ENCODE results near the gene CTCFL. TPM values are rescaled to one million over a fixed set of nuclear protein-coding genes. Genes with fewer than 3 reads are reported as not detected.

The CTCFL gene
- total RNA-seq, 1 experiment from 2014 or later = not detected

DNA sequence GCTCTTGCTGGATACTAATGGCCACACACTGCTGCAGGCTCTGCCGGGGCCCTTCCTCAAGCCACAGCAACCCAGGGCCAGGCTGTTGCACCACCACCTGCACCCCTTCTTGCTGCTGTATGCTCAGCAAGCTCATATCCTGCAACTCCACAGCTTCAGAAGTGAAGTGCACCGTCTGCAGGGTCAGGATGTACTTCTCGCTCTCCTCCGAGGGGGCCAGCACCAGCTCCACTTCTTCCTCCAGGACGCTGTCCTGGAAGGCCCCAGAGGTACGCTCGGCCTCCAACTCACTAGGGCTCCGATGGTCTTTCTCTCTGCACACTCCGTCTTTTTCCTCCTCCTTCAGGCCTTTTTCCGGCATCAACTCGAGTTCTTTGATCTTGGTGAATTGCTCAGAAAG lies 1.2 kb downstream of the CTCFL start:
- DNase-seq = no peak
- no peak overlapping the region for H3K27ac ChIP-seq
- no peak overlapping the region for H3K4me2 ChIP-seq
- CTCF ChIA-PET = no interaction called here
- BruUV-seq (replicated peaks) = no TSS peak
- intact Hi-C loops (cut with micrococcal nuclease; ENCODE audit: unreplicated experiment) = no loop called here
- TF ChIP-seq EZH2 (IDR thresholded peaks at IDR 0.05; ENCODE audit: low read depth) = no peak
- TF ChIP-seq, protein P1, sequence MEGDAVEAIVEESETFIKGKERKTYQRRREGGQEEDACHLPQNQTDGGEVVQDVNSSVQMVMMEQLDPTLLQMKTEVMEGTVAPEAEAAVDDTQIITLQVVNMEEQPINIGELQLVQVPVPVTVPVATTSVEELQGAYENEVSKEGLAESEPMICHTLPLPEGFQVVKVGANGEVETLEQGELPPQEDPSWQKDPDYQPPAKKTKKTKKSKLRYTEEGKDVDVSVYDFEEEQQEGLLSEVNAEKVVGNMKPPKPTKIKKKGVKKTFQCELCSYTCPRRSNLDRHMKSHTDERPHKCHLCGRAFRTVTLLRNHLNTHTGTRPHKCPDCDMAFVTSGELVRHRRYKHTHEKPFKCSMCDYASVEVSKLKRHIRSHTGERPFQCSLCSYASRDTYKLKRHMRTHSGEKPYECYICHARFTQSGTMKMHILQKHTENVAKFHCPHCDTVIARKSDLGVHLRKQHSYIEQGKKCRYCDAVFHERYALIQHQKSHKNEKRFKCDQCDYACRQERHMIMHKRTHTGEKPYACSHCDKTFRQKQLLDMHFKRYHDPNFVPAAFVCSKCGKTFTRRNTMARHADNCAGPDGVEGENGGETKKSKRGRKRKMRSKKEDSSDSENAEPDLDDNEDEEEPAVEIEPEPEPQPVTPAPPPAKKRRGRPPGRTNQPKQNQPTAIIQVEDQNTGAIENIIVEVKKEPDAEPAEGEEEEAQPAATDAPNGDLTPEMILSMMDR (conservative IDR thresholded peaks at IDR 0.05) = no peak
- POLR2A ChIA-PET (ENCODE audit: unreplicated experiment) = no interaction called here
- H3K4me1 ChIP-seq (replicated peaks; ENCODE audit: insufficient read depth) = no peaks in the 10 kb centered on the region
- H2AFZ ChIP-seq = no peak overlapping the region
- H3K27me3 ChIP-seq (ENCODE audit: insufficient read depth, low read depth) = peaks cover 31% of the 10 kb centered on the region; the same call in 1 of the 2 replicates
- no peaks in the 10 kb centered on the region for H4K20me1 ChIP-seq (ENCODE audit: insufficient read depth)
- H3K9me3 ChIP-seq (ENCODE audit: insufficient read depth, low read depth) = no peaks in the 10 kb centered on the region
- no peaks in the 10 kb centered on the region for H3K79me2 ChIP-seq (ENCODE audit: low read depth)
- H3F3A ChIP-seq (ENCODE audit: insufficient read depth, low read depth) = no peaks in the 10 kb centered on the region
- H3K4me3 ChIP-seq = no peak overlapping the region
- no peaks in the 10 kb centered on the region for H3K36me3 ChIP-seq (ENCODE audit: low read depth)
- H3K9me2 ChIP-seq (ENCODE audit: insufficient read depth) = no peaks in the 10 kb centered on the region

DNA sequence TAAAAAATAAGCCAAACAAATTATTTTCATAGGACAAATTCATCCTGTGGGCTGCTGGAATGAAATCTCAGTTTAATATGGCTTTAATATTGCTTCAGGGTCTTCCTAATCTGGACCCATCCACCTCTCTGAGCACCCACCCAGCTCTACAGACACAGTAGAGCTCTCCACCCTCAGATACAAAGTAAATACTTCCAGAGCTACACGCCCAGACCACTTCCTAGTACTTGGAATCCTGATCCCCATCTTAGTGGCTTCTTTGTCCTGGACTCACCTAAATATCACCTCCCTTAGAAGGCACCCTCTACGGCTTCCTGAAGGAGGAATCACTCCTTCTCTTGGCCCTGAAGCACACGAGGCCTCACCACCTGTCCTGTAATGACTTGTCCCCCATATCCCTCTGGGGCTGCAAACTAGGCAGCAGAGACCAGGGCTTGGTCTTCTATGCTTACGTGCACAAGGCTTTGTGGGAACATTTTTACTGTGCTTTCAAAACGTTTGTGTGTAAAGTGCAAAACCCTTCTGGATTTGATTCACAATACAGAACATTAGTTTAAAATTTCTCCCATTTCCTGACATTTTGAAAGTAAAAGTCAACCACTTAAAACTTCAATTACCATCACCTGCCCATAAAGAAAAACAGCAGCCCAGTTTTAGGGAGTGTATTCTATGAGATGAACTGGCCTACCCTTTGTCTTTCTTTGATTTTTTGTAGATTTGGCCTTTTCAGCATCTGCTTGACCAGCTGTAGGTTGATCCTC lies 2.4 kb downstream of the CTCFL start:
- H3K27ac ChIP-seq = no peak overlapping the region
- no peaks in the 10 kb centered on the region for H3K79me2 ChIP-seq (ENCODE audit: low read depth)
- no peaks in the 10 kb centered on the region for H3K9me3 ChIP-seq (ENCODE audit: insufficient read depth, low read depth)
- ChIA-PET CTCF (no interaction called here), POLR2A (ENCODE audit: unreplicated experiment) (no interaction called here)
- BruUV-seq (replicated peaks) = no TSS peak
- H3K4me1 ChIP-seq (replicated peaks; ENCODE audit: insufficient read depth) = no peaks in the 10 kb centered on the region
- no peaks in the 10 kb centered on the region for H3K36me3 ChIP-seq (ENCODE audit: low read depth)
- no peak overlapping the region for H3K4me2 ChIP-seq
- H4K20me1 ChIP-seq (ENCODE audit: insufficient read depth) = no peaks in the 10 kb centered on the region
- no peak overlapping the region for H2AFZ ChIP-seq
- no peaks in the 10 kb centered on the region for H3F3A ChIP-seq (ENCODE audit: insufficient read depth, low read depth)
- peaks cover 34% of the 10 kb centered on the region; the same call in 1 of the 2 replicates for H3K27me3 ChIP-seq (ENCODE audit: insufficient read depth, low read depth)
- DNase-seq = no peak
- no peak for TF ChIP-seq EZH2 (IDR thresholded peaks at IDR 0.05; ENCODE audit: low read depth)
- TF ChIP-seq, protein P1 (conservative IDR thresholded peaks at IDR 0.05) = no peak
- no peak overlapping the region for H3K4me3 ChIP-seq
- no peaks in the 10 kb centered on the region for H3K9me2 ChIP-seq (ENCODE audit: insufficient read depth)
- intact Hi-C loops (cut with micrococcal nuclease; ENCODE audit: unreplicated experiment) = no loop called here

DNA sequence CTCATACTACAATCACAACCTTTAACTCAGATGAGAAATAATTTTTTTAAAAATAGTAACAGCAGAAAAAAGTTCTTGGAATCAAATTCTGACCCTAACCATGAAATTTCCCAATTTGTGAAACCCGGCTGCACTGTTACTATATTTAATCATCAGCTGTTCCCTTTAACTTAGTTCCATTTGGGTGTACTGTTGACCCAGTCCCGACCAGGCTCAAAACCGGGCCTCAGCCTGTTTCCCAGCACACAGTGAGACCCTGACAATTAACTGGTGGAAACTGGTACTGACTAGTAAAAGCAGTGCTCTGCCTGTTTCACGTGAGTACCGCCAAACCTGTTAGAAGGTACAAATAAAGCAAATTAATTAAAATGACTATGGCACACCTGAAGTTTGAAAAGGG lies 7.0 kb downstream of the CTCFL start:
- DNase-seq = no peak
- CTCF ChIA-PET = interaction anchor here (0.6 to 1.2 kb wide), 2 partner anchors 77 to 694 kb away, joined by 3 to 11 read pairs; no protein-coding TSS in a partner anchor
- H3K27ac ChIP-seq = no peak overlapping the region
- no peak overlapping the region for H3K4me2 ChIP-seq
- no peak overlapping the region for H2AFZ ChIP-seq
- intact Hi-C loops (cut with micrococcal nuclease; ENCODE audit: unreplicated experiment) = no loop called here
- TF ChIP-seq, protein P1 (conservative IDR thresholded peaks at IDR 0.05) = no peak
- no peak for TF ChIP-seq EZH2 (IDR thresholded peaks at IDR 0.05; ENCODE audit: low read depth)
- no TSS peak for BruUV-seq (replicated peaks)
- H3K79me2 ChIP-seq (ENCODE audit: low read depth) = no peaks in the 10 kb centered on the region
- no peaks in the 10 kb centered on the region for H3K36me3 ChIP-seq (ENCODE audit: low read depth)
- H3K4me3 ChIP-seq = no peak overlapping the region
- H3K4me1 ChIP-seq (replicated peaks; ENCODE audit: insufficient read depth) = no peaks in the 10 kb centered on the region
- H3K9me2 ChIP-seq (ENCODE audit: insufficient read depth) = no peaks in the 10 kb centered on the region
- H3F3A ChIP-seq (ENCODE audit: insufficient read depth, low read depth) = no peaks in the 10 kb centered on the region
- POLR2A ChIA-PET (ENCODE audit: unreplicated experiment) = no interaction called here
- H3K9me3 ChIP-seq (ENCODE audit: insufficient read depth, low read depth) = no peaks in the 10 kb centered on the region
- no peaks in the 10 kb centered on the region for H4K20me1 ChIP-seq (ENCODE audit: insufficient read depth)
- H3K27me3 ChIP-seq (ENCODE audit: insufficient read depth, low read depth) = peaks cover 32% of the 10 kb centered on the region; the same call in 1 of the 2 replicates
